GM12865 (cell line): ENCODE measurements around the gene A2ML1.
"Not testable (repeated sequence)": the region's sequence is repeated elsewhere in the genome, so short reads cannot be mapped to it uniquely, and the experiment has no call there.

ENCODE experiments used
- DNase-seq: peaks from one replicate; pipeline ENCODE4 v3.0.0; 2010; ENCODE audit warnings: low read depth
- H3K4me3 ChIP-seq: 2 replicates; pipeline ENCODE4 v1.5.1; 2011; ENCODE audit warnings: mild to moderate bottlenecking, low read depth, low read length, control low read depth
- TF ChIP-seq, protein P1 (sequence below): IDR thresholded peaks from 2 replicates; pipeline ENCODE4 v1.5.1; 2011; ENCODE audit warnings: low read length, control low read depth, low read depth, inconsistent platforms; ENCODE audit not compliant: insufficient read depth; ENCODE audit errors: missing control alignments

A2ML1 gene

GRCh38 chr12:8784290-8784888 lies 38.0 kb upstream of the A2ML1 start:
- no peak for DNase-seq
- TF ChIP-seq, protein P1, sequence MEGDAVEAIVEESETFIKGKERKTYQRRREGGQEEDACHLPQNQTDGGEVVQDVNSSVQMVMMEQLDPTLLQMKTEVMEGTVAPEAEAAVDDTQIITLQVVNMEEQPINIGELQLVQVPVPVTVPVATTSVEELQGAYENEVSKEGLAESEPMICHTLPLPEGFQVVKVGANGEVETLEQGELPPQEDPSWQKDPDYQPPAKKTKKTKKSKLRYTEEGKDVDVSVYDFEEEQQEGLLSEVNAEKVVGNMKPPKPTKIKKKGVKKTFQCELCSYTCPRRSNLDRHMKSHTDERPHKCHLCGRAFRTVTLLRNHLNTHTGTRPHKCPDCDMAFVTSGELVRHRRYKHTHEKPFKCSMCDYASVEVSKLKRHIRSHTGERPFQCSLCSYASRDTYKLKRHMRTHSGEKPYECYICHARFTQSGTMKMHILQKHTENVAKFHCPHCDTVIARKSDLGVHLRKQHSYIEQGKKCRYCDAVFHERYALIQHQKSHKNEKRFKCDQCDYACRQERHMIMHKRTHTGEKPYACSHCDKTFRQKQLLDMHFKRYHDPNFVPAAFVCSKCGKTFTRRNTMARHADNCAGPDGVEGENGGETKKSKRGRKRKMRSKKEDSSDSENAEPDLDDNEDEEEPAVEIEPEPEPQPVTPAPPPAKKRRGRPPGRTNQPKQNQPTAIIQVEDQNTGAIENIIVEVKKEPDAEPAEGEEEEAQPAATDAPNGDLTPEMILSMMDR: no peak

DNA sequence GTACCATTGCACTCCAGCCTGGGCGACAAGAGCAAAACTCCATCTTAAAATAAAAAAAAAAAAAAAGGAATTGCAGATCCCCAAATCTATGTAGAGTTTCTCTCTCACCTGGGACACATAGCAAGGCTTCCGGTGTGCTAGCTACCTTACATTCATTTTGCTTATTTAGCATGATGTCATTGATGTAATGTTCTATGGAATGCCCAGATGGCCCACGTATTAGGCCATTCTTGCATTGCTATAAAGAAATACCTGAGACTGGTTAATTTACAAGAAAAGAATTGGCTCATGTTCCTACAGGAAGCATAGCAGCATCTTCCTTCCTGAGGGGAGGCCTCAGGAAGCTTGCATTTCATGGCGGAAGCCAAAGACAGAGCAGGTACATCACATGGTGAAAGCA lies 36.9 kb upstream of the A2ML1 start:
- TF ChIP-seq, protein P1: no peak
- H3K4me3 ChIP-seq: no peak overlapping the region
- no peak for DNase-seq

More at GRCh38 chr12:8784290-8784888, 38.0 kb upstream of the A2ML1 start:
- H3K4me3 ChIP-seq: no peak overlapping the region

DNA sequence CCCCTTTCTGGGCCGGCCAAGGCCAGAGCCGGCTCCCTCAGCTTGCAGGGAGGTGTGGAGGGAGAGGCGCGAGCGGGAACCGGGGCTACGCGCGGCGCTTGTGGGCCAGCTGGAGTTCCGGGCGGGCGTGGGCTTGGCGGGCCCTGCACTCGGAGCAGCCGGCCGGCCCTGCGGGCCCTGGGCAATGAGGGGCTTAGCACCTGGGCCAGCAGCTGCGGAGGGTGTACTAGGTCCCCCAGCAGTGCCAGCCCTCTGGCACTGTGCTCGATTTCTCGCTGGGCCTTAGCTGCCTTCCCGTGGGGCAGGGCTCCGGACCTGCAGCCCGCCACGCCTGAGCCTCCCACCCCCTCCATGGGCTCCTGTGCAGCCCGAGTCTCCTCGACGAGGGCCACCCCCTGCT lies 35.2 kb upstream of the A2ML1 start:
- not testable (repeated sequence) for DNase-seq, H3K4me3 ChIP-seq

- not testable (repeated sequence) for H3K4me3 ChIP-seq, DNase-seq
Observed at GRCh38 chr12:8788706-8789105, 33.7 kb upstream of the A2ML1 start.

DNA sequence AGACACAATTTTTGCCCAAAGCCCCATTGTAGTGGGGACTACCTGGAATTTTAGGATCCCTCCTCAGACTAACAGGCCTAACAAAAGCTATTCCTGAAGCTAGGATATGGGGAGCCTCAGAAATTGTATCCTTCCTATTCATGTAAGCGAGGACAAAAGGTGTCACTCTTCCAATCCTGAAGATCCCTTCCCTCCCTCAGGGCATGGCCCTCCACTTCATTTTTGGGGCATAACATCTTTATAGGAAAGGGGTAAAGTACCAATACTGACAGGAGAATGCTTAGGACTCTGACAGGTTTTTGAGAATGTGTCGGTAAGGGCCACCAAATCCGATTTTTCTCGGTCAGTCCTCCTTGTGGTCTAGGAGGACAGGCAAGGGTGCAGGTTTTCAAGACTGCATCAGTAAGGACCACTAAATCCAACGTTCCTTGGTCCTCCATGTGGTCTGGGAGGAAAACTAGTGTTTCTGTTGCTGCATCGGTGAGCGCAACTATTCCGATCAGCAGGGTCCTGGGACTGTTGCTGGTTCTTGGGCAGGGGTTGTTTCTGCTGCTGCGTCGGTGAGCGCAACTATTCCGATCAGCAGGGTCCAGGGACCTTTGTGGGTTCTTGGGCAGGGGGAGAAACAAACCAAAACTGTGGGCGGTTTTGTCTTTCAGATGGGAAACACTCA lies 32.9 kb upstream of the A2ML1 start:
- DNase-seq, H3K4me3 ChIP-seq: not testable (repeated sequence)

GRCh38 chr12:8793226-8793625 lies 29.2 kb upstream of the A2ML1 start:
- not testable (repeated sequence) for H3K4me3 ChIP-seq, DNase-seq

- DNase-seq, H3K4me3 ChIP-seq: not testable (repeated sequence)
Observed at GRCh38 chr12:8794611-8795010, 27.8 kb upstream of the A2ML1 start.

DNA sequence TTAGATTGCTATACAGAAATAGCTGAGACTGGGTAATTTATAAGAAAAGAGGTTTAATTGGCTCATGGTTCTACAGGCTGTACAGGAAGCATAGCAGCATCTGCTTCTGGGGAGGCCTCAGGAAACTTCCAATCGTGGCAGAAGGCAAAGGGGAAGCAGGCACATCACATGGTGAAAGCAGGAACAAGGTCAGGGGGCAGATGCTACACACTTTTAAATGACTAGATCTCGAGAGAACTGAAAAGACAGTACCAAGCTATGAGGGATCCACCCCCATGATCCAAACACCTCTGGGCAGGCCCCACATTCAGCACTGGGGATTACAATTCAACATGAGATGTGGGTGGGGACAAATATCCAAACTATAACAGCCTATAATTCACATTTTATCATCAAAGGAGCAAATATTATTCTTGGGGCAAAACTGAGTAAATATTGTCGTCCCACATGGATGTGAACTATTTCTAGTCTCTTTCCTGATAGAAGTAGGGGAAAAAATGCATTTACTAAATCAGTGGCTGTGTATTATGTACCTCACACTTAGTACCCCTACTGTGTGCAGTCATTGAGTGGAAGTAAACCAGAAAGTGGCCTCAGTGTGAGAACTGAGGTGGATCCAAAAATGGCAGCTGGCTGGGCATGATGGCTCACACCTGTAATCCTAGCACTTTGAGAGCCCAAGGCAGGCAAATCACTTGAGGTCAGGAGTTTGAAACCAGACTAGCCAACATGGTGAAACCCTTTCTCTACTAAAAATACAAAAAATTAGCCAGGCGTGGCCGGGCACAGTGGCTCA lies 25.4 kb upstream of the A2ML1 start:
- DNase-seq: no peak
- no peak overlapping the region for H3K4me3 ChIP-seq
- TF ChIP-seq, protein P1: no peak

DNA sequence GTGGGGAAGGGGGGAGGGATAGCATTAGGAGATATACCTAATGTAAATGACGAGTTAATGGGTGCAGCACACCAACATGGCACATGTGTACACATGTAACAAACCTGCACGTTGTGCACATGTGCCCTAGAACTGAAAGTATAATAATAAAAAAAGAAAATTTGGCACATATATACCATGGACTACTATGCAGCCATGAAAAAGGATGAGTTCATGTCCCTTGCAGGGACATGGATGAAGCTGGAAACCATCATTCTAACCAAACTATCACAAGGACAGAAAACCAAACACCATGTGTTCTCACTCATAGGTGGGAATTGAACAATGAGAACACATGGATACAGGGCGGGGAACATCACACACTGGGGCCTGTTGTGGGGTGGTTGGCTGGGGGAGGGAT lies 21.2 kb upstream of the A2ML1 start:
- H3K4me3 ChIP-seq, DNase-seq: not testable (repeated sequence)

- not testable (repeated sequence) for H3K4me3 ChIP-seq, DNase-seq
Observed at GRCh38 chr12:8804833-8805232, 17.6 kb upstream of the A2ML1 start.

- not testable (repeated sequence) for H3K4me3 ChIP-seq, DNase-seq
Observed at GRCh38 chr12:8805487-8805886, 16.9 kb upstream of the A2ML1 start.

DNA sequence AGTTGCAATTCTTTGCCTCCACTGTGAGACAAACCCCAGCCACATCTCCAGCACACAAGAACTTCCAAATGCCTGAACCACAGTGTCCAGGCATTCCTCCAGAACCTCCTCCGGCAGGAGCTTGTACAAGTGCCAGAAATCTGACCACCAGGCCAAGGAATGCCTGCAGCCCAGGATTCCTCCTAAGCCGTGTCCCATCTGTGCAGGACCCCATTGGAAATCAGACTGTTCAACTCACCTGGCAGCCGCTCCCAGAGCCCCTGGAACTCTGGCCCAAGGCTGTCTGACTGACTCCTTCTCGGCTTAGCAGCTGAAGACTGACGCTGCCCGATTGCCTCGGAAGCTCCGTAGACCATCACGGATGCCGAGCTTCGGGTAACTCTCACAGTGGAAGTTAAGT lies 15.3 kb upstream of the A2ML1 start:
- DNase-seq, H3K4me3 ChIP-seq: not testable (repeated sequence)

DNA sequence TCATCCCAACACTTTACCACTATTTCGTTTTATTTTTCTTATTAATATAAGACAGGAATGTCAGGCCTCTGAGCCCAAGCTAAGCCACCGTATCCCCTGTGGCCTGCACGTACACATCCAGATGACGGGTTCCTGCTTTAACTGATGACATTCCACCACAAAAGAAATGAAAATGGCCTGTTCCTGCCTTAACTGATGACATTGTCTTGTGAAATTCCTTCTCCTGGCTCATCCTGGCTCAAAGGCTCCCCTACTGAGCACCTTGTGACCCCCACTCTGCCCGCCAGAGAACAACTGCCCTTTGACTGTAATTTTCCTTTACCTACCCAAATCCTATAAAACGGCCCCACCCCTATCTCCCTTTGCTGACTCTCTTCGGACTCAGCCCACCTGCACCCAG lies 12.3 kb upstream of the A2ML1 start:
- not testable (repeated sequence) for DNase-seq, H3K4me3 ChIP-seq
